ENCODE data around the gene PPP1R37. TPM values are rescaled to one million over a fixed set of nuclear protein-coding genes. Genes with fewer than 3 reads are reported as not detected.

PPP1R37 gene
- total and polyA plus RNA-seq, 2 of the 13 experiments (the other 11 are each of a cell fraction or from before 2014, with no cell fraction given) = 9.0 to 14.3 TPM

DNA sequence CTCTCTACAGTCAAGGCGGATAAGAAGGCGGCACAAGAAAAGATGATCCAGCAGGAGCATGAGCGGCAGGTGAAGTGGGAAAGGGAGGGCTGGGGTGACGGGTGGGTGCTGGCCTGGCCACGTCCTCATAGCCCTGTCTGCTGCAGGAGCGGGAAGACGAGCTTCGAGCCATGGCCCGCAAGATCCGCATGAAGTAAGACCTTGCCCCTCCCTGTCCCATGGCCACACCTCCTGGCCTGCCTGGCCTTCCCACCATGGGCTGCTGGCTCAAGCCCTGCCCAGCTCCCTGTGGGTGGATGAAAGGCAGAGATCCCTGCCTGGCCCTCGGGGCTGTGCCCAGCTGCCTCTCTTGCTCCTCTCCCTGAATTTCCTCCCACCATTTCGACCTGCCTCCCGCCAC, 23.9 kb upstream of the PPP1R37 start:
- no peak overlapping the region for H3K9ac ChIP-seq (ENCODE audit: insufficient read depth, low read depth, low read length)
- H3K27me3 ChIP-seq (ENCODE audit: control insufficient read depth in 1 of 2, insufficient read depth in 2 of 2, low read length in 2 of 2) = no peaks in the 10 kb centered on the region
- DNase-seq (ENCODE audit: low spot score) = no peak
- H3K36me3 ChIP-seq (replicated peaks in 1 of 2; ENCODE audit: control insufficient read depth in 1 of 2, insufficient read depth in 2 of 2, low read length in 2 of 2) = peaks cover 30 to 55% of the 10 kb centered on the region in 2 experiments; a peak in 4 of 5 replicates
- in situ Hi-C loops (cut with HindIII; ENCODE audit: extremely low pct_ligation_motif_present, low pct_unique_long_range_greater_than_20kb) = no loop called here
- BruUV-seq (replicated peaks) = no TSS peak
- POLR2A ChIA-PET = interaction anchor here (1.8 kb wide), 1 partner anchor 30 kb away, joined by 5 read pairs; the partner anchor contains the start of gene CLASRP
- H3K27ac ChIP-seq (ENCODE audit: extremely low read length, insufficient read depth, low read length) = no peak overlapping the region
- intact Hi-C loops (cut with micrococcal nuclease; ENCODE audit: unreplicated experiment) = no loop called here
- no peaks in the 10 kb centered on the region for H3K9me3 ChIP-seq (ENCODE audit: low read length)
- FAIRE-seq = no peak
- H3K4me3 ChIP-seq (replicated peaks in 1 of 3; ENCODE audit: insufficient read depth in 1 of 3, low read depth in 2 of 3, low read length in 3 of 3) = no peak overlapping the region
- H2AFZ ChIP-seq (ENCODE audit: low read length) = no peak overlapping the region
- peak; percentile 51 for ATAC-seq
- H4K20me1 ChIP-seq (ENCODE audit: insufficient read depth, low read length) = no peaks in the 10 kb centered on the region
- CTCF ChIA-PET (ENCODE audit: low intra/inter-chr PET ratio, low total read pairs) = no interaction called here
- WGBS (ENCODE audit: low lambda C conversion rate) = 96% methylated on average over 10 of the region's 13 CpGs
- H3K4me2 ChIP-seq (ENCODE audit: low read depth, low read length) = no peak overlapping the region
- H3K4me1 ChIP-seq (ENCODE audit: insufficient read depth, low read length) = no peaks in the 10 kb centered on the region
- no peaks in the 10 kb centered on the region for H3K79me2 ChIP-seq (ENCODE audit: insufficient read depth, low read length)
- TF ChIP-seq SIX4 (CRISPR knock-in tag; IDR thresholded peaks at IDR 0.05) = no peak
- TF ChIP-seq, protein P1, sequence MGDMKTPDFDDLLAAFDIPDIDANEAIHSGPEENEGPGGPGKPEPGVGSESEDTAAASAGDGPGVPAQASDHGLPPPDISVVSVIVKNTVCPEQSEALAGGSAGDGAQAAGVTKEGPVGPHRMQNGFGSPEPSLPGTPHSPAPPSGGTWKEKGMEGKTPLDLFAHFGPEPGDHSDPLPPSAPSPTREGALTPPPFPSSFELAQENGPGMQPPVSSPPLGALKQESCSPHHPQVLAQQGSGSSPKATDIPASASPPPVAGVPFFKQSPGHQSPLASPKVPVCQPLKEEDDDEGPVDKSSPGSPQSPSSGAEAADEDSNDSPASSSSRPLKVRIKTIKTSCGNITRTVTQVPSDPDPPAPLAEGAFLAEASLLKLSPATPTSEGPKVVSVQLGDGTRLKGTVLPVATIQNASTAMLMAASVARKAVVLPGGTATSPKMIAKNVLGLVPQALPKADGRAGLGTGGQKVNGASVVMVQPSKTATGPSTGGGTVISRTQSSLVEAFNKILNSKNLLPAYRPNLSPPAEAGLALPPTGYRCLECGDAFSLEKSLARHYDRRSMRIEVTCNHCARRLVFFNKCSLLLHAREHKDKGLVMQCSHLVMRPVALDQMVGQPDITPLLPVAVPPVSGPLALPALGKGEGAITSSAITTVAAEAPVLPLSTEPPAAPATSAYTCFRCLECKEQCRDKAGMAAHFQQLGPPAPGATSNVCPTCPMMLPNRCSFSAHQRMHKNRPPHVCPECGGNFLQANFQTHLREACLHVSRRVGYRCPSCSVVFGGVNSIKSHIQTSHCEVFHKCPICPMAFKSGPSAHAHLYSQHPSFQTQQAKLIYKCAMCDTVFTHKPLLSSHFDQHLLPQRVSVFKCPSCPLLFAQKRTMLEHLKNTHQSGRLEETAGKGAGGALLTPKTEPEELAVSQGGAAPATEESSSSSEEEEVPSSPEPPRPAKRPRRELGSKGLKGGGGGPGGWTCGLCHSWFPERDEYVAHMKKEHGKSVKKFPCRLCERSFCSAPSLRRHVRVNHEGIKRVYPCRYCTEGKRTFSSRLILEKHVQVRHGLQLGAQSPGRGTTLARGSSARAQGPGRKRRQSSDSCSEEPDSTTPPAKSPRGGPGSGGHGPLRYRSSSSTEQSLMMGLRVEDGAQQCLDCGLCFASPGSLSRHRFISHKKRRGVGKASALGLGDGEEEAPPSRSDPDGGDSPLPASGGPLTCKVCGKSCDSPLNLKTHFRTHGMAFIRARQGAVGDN (CRISPR knock-in tag; IDR thresholded peaks at IDR 0.05) = 0 out of 2 replicates have a peak, but pooled peaks have one; percentile 11
- no peak for TF ChIP-seq ZNF496 (CRISPR knock-in tag; IDR thresholded peaks at IDR 0.05; ENCODE audit: insufficient replicate concordance)
- TF ChIP-seq ZNF33A (CRISPR knock-in tag; IDR thresholded peaks at IDR 0.05; ENCODE audit: borderline replicate concordance) = no peak
- TF ChIP-seq ZNF850 (CRISPR knock-in tag; conservative IDR thresholded peaks at IDR 0.05) = no peak
- no peak for TF ChIP-seq ZNF234 (CRISPR knock-in tag; conservative IDR thresholded peaks at IDR 0.05)
- TF ChIP-seq, protein P2, sequence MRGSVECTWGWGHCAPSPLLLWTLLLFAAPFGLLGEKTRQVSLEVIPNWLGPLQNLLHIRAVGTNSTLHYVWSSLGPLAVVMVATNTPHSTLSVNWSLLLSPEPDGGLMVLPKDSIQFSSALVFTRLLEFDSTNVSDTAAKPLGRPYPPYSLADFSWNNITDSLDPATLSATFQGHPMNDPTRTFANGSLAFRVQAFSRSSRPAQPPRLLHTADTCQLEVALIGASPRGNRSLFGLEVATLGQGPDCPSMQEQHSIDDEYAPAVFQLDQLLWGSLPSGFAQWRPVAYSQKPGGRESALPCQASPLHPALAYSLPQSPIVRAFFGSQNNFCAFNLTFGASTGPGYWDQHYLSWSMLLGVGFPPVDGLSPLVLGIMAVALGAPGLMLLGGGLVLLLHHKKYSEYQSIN (CRISPR knock-in tag; IDR thresholded peaks at IDR 0.05; ENCODE audit: borderline replicate concordance) = no peak
- no peak for TF ChIP-seq TOE1 (CRISPR knock-in tag; IDR thresholded peaks at IDR 0.05)
- no peak for TF ChIP-seq ZNF572 (CRISPR knock-in tag; IDR thresholded peaks at IDR 0.05)
- TF ChIP-seq SRSF4 (IDR thresholded peaks at IDR 0.05; ENCODE audit: low read depth, low read length, poor library complexity, severe bottlenecking) = no peak
- no peak for TF ChIP-seq ZNF781 (CRISPR knock-in tag; IDR thresholded peaks at IDR 0.05; ENCODE audit: borderline replicate concordance, not compliant biosample characterization)
- no peak for TF ChIP-seq ZNF431 (CRISPR knock-in tag; IDR thresholded peaks at IDR 0.05; ENCODE audit: borderline replicate concordance, low read depth)
- no peak for TF ChIP-seq ZNF430 (CRISPR knock-in tag; IDR thresholded peaks at IDR 0.05)
- peak; percentile 71; the same call in 1 of the 2 replicates for TF ChIP-seq ZBTB38 (CRISPR knock-in tag; IDR thresholded peaks at IDR 0.05)
- TF ChIP-seq, protein P3, sequence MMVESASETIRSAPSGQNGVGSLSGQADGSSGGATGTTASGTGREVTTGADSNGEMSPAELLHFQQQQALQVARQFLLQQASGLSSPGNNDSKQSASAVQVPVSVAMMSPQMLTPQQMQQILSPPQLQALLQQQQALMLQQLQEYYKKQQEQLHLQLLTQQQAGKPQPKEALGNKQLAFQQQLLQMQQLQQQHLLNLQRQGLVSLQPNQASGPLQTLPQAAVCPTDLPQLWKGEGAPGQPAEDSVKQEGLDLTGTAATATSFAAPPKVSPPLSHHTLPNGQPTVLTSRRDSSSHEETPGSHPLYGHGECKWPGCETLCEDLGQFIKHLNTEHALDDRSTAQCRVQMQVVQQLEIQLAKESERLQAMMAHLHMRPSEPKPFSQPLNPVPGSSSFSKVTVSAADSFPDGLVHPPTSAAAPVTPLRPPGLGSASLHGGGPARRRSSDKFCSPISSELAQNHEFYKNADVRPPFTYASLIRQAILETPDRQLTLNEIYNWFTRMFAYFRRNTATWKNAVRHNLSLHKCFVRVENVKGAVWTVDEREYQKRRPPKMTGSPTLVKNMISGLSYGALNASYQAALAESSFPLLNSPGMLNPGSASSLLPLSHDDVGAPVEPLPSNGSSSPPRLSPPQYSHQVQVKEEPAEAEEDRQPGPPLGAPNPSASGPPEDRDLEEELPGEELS (CRISPR knock-in tag; IDR thresholded peaks at IDR 0.05) = no peak
- TF ChIP-seq BRCA1 (CRISPR knock-in tag; IDR thresholded peaks at IDR 0.05) = no peak
- TF ChIP-seq AGO2 (optimal IDR thresholded peaks at IDR 0.05; ENCODE audit: low read depth, low read length) = peak; percentile 9
- TF ChIP-seq PAX8 (CRISPR knock-in tag; IDR thresholded peaks at IDR 0.05; ENCODE audit: borderline replicate concordance) = no peak
- TF ChIP-seq RBM22 (optimal IDR thresholded peaks at IDR 0.05; ENCODE audit: low read length) = no peak

Data from HepG2 (cell line).